GM23338 (cell line): ENCODE measurements around the gene THSD7A. TPM values are rescaled to one million over a fixed set of nuclear protein-coding genes. Genes with fewer than 3 reads are reported as not detected.

Experiments
- ATAC-seq: fragments of 200-7000 bp; cut with Tn5 transposase; 3 replicates; pipeline ENCODE4 v1.9.1; 2020
- DNase-seq: peaks from one replicate; pipeline ENCODE4 v3.0.0-alpha.2; 2015; ENCODE audit warnings: low spot score
- H2AFZ ChIP-seq: fragments of 200-600 bp; sonication (generic); 2 replicates; pipeline ENCODE4 v1.8.0; 2016; ENCODE audit warnings: antibody characterized with exemption, mild to moderate bottlenecking, moderate library complexity
- H3F3A ChIP-seq: fragments of 200-600 bp; sonication (generic); replicated peaks from 2 replicates; pipeline ENCODE4 v1.8.0; 2017; ENCODE audit warnings: antibody characterized with exemption, mixed run types, low read depth
- H3K27ac ChIP-seq: fragments of 200-600 bp; sonication (generic); 2 replicates; pipeline ENCODE4 v1.6.1; 2016; ENCODE audit warnings: low read depth
- H3K27me3 ChIP-seq: fragments of 200-600 bp; sonication (generic); 2 replicates; pipeline ENCODE4 v1.8.0; 2016; ENCODE audit warnings: mild to moderate bottlenecking, mixed run types, moderate library complexity; ENCODE audit not compliant: insufficient read depth
- H3K36me3 ChIP-seq: fragments of 200-600 bp; sonication (generic); 2 replicates; pipeline ENCODE4 v1.8.0; 2016; ENCODE audit warnings: mild to moderate bottlenecking; ENCODE audit not compliant: insufficient read depth
- H3K4me1 ChIP-seq: fragments of 200-600 bp; sonication (generic); 2 replicates; pipeline ENCODE4 v1.8.0; 2016; ENCODE audit warnings: mild to moderate bottlenecking, moderate library complexity; ENCODE audit not compliant: insufficient read depth
- H3K4me2 ChIP-seq: fragments of 200-600 bp; sonication (generic); 2 replicates; pipeline ENCODE4 v1.7.1; 2017; ENCODE audit warnings: mixed run types
- H3K4me3 ChIP-seq: fragments of 200-600 bp; sonication (generic); 2 replicates; pipeline ENCODE4 v1.6.1; 2016; ENCODE audit warnings: mixed run types
- H3K79me2 ChIP-seq: fragments of 200-600 bp; sonication (generic); replicated peaks from 2 replicates; pipeline ENCODE4 v1.8.0; 2017; ENCODE audit warnings: mild to moderate bottlenecking; ENCODE audit not compliant: insufficient read depth
- H3K9me2 ChIP-seq: fragments of 200-600 bp; sonication (generic); 2 replicates; pipeline ENCODE4 v1.8.0; 2017; ENCODE audit not compliant: insufficient read depth
- H4K20me1 ChIP-seq: fragments of 200-600 bp; sonication (generic); replicated peaks from 2 replicates; pipeline ENCODE4 v1.8.0; 2017; ENCODE audit warnings: mild to moderate bottlenecking; ENCODE audit not compliant: insufficient read depth
- H3K27ac Mint-ChIP-seq: 2 replicates; pipeline ENCODE4 v1.8.0; 2020; ENCODE audit warnings: inconsistent platforms, mild to moderate bottlenecking, moderate library complexity, mixed read lengths
- H3K27me3 Mint-ChIP-seq: 3 replicates; pipeline ENCODE4 v1.8.0; 2022; ENCODE audit warnings: low read depth, mild to moderate bottlenecking, moderate library complexity, mixed read lengths, inconsistent platforms; ENCODE audit not compliant: insufficient read depth, poor library complexity
- H3K36me3 Mint-ChIP-seq: 3 replicates; pipeline ENCODE4 v1.8.0; 2021; ENCODE audit warnings: low read depth, mild to moderate bottlenecking, inconsistent platforms, moderate library complexity, mixed read lengths
- H3K4me1 Mint-ChIP-seq: 3 replicates; pipeline ENCODE4 v1.8.0; 2020; ENCODE audit warnings: mild to moderate bottlenecking, inconsistent platforms, mixed read lengths
- H3K4me3 Mint-ChIP-seq: 3 replicates; pipeline ENCODE4 v1.8.0; 2021; ENCODE audit warnings: moderate library complexity, mild to moderate bottlenecking, inconsistent platforms, mixed read lengths
- H3K9me3 Mint-ChIP-seq: 3 replicates; pipeline ENCODE4 v1.8.0; 2020; ENCODE audit warnings: moderate library complexity, mild to moderate bottlenecking, inconsistent platforms, mixed read lengths
- CREB1 ChIP-seq: fragments of 250-450 bp; sonication (Bioruptor Pico); IDR thresholded peaks from 2 replicates; pipeline ENCODE4 v1.5.0; 2020; ENCODE audit warnings: low read depth, mild to moderate bottlenecking, moderate library complexity
- ETS1 ChIP-seq: IDR thresholded peaks from 2 replicates; pipeline ENCODE4 v1.6.1; 2016; ENCODE audit warnings: antibody characterized with exemption
- EZH2 ChIP-seq: fragments of 200-600 bp; sonication (generic); IDR thresholded peaks from one replicate; pipeline ENCODE4 v1.8.0; 2017; ENCODE audit warnings: antibody characterized with exemption, mild to moderate bottlenecking, low read depth; ENCODE audit not compliant: unreplicated experiment
- EZH2phosphoT487 ChIP-seq: fragments of 200-600 bp; sonication (generic); IDR thresholded peaks from one replicate; pipeline ENCODE4 v1.8.1; 2018; ENCODE audit warnings: antibody characterized with exemption; ENCODE audit not compliant: unreplicated experiment
- REST ChIP-seq: IDR thresholded peaks from one replicate; pipeline ENCODE4 v1.6.1; 2018; ENCODE audit warnings: antibody characterized with exemption; ENCODE audit not compliant: unreplicated experiment
- STAT1 ChIP-seq: IDR thresholded peaks from one replicate; pipeline ENCODE4 v1.6.1; 2016; ENCODE audit warnings: antibody characterized with exemption; ENCODE audit not compliant: unreplicated experiment
- ZNF114 ChIP-seq: fragments of 250-450 bp; sonication (Bioruptor Pico); IDR thresholded peaks from 2 replicates; pipeline ENCODE4 v1.5.0; 2020; ENCODE audit warnings: mild to moderate bottlenecking, moderate library complexity
- ZNF331 ChIP-seq: fragments of 250-450 bp; sonication (Bioruptor Pico); IDR thresholded peaks from 2 replicates; pipeline ENCODE4 v1.5.0; 2020; ENCODE audit warnings: low read depth, mild to moderate bottlenecking, moderate library complexity
- polyA plus RNA-seq: library from polyadenylated mRNA; unstranded; fragments of >200 nt; fragmentation: Nextera tagmentation; extraction: Ambion mirVana; gene quantifications from 2 replicates; pipeline ENCODE4 v1.2.1, GENCODE V29; 2016
- total RNA-seq: library from RNA; depleted of rRNA; stranded (reverse); fragments of >200 nt; shearing (Covaris generic); gene quantifications from 2 replicates; pipeline ENCODE4 v1.2.3, GENCODE V29; 2014
- TF ChIP-seq, protein P1 (sequence below), 2 experiments: fragments of 200-600 bp in 1 of 2; sonication (generic) in 1 of 2; conservative IDR thresholded peaks; 2 replicates each; pipeline versions ENCODE4 v1.5.1 to v1.6.1; 2016 to 2017; ENCODE audit warnings: antibody characterized with exemption in 2 of 2, low read depth in 2 of 2, mild to moderate bottlenecking in 2 of 2, moderate library complexity in 1 of 2
- TF ChIP-seq, protein P2 (sequence below): fragments of 250-450 bp; sonication (Bioruptor Pico); IDR thresholded peaks from 2 replicates; pipeline ENCODE4 v1.5.0; 2020; ENCODE audit warnings: mild to moderate bottlenecking, moderate library complexity

Gene THSD7A
- total and polyA plus RNA-seq, 2 experiments from 2014 or later = 1.3 to 2.1 TPM

- TF ChIP-seq, protein P1, sequence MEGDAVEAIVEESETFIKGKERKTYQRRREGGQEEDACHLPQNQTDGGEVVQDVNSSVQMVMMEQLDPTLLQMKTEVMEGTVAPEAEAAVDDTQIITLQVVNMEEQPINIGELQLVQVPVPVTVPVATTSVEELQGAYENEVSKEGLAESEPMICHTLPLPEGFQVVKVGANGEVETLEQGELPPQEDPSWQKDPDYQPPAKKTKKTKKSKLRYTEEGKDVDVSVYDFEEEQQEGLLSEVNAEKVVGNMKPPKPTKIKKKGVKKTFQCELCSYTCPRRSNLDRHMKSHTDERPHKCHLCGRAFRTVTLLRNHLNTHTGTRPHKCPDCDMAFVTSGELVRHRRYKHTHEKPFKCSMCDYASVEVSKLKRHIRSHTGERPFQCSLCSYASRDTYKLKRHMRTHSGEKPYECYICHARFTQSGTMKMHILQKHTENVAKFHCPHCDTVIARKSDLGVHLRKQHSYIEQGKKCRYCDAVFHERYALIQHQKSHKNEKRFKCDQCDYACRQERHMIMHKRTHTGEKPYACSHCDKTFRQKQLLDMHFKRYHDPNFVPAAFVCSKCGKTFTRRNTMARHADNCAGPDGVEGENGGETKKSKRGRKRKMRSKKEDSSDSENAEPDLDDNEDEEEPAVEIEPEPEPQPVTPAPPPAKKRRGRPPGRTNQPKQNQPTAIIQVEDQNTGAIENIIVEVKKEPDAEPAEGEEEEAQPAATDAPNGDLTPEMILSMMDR (conservative IDR thresholded peaks at IDR 0.05; ENCODE audit: low read depth in 2 of 2) = no peak
- TF ChIP-seq ZNF114 (CRISPR knock-in tag) (no peak), STAT1 (no peak), EZH2phosphoT487 (no peak), ETS1 (no peak), CREB1 (no peak), EZH2 (no peak), ZNF331 (no peak), REST (no peak)
- TF ChIP-seq, protein P2, sequence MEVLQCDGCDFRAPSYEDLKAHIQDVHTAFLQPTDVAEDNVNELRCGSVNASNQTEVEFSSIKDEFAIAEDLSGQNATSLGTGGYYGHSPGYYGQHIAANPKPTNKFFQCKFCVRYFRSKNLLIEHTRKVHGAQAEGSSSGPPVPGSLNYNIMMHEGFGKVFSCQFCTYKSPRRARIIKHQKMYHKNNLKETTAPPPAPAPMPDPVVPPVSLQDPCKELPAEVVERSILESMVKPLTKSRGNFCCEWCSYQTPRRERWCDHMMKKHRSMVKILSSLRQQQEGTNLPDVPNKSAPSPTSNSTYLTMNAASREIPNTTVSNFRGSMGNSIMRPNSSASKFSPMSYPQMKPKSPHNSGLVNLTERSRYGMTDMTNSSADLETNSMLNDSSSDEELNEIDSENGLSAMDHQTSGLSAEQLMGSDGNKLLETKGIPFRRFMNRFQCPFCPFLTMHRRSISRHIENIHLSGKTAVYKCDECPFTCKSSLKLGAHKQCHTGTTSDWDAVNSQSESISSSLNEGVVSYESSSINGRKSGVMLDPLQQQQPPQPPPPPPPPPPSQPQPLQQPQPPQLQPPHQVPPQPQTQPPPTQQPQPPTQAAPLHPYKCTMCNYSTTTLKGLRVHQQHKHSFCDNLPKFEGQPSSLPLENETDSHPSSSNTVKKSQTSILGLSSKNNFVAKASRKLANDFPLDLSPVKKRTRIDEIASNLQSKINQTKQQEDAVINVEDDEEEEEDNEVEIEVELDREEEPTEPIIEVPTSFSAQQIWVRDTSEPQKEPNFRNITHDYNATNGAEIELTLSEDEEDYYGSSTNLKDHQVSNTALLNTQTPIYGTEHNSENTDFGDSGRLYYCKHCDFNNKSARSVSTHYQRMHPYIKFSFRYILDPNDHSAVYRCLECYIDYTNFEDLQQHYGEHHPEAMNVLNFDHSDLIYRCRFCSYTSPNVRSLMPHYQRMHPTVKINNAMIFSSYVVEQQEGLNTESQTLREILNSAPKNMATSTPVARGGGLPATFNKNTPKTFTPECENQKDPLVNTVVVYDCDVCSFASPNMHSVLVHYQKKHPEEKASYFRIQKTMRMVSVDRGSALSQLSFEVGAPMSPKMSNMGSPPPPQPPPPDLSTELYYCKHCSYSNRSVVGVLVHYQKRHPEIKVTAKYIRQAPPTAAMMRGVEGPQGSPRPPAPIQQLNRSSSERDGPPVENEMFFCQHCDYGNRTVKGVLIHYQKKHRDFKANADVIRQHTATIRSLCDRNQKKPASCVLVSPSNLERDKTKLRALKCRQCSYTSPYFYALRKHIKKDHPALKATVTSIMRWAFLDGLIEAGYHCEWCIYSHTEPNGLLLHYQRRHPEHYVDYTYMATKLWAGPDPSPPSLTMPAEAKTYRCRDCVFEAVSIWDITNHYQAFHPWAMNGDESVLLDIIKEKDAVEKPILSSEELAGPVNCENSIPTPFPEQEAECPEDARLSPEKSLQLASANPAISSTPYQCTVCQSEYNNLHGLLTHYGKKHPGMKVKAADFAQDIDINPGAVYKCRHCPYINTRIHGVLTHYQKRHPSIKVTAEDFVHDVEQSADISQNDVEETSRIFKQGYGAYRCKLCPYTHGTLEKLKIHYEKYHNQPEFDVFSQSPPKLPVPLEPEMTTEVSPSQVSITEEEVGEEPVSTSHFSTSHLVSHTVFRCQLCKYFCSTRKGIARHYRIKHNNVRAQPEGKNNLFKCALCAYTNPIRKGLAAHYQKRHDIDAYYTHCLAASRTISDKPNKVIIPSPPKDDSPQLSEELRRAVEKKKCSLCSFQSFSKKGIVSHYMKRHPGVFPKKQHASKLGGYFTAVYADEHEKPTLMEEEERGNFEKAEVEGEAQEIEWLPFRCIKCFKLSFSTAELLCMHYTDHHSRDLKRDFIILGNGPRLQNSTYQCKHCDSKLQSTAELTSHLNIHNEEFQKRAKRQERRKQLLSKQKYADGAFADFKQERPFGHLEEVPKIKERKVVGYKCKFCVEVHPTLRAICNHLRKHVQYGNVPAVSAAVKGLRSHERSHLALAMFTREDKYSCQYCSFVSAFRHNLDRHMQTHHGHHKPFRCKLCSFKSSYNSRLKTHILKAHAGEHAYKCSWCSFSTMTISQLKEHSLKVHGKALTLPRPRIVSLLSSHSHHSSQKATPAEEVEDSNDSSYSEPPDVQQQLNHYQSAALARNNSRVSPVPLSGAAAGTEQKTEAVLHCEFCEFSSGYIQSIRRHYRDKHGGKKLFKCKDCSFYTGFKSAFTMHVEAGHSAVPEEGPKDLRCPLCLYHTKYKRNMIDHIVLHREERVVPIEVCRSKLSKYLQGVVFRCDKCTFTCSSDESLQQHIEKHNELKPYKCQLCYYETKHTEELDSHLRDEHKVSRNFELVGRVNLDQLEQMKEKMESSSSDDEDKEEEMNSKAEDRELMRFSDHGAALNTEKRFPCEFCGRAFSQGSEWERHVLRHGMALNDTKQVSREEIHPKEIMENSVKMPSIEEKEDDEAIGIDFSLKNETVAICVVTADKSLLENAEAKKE (CRISPR knock-in tag) = no peak
- H3K27me3 Mint-ChIP-seq = no peaks in the 10 kb centered on the region
- Histone ChIP-seq H2AFZ (no peak overlapping the region), H4K20me1 (no peaks in the 10 kb centered on the region), H3K27me3 (no peaks in the 10 kb centered on the region), H3K36me3 (peaks cover 1% of the 10 kb centered on the region), H3K4me1 (peaks cover 28% of the 10 kb centered on the region), H3K4me2 (0 out of 2 replicates have a peak overlapping the region, but pooled peaks have one; percentile 4), H3F3A (no peaks in the 10 kb centered on the region), H3K79me2 (no peaks in the 10 kb centered on the region), H3K4me3 (no peak overlapping the region), H3K27ac (peak overlapping the region; percentile 12; the same call in 1 of the 2 replicates), H3K9me2 (no peaks in the 10 kb centered on the region)
- ATAC-seq (no peak), DNase-seq (peak; percentile 15)
- no peak overlapping the region for H3K4me3 Mint-ChIP-seq
- H3K9me3 Mint-ChIP-seq = peaks cover 10% of the 10 kb centered on the region
- no peak overlapping the region for H3K27ac Mint-ChIP-seq
- H3K36me3 Mint-ChIP-seq = peaks cover 10% of the 10 kb centered on the region
- peaks cover 39% of the 10 kb centered on the region for H3K4me1 Mint-ChIP-seq
Observed at GRCh38 chr7:11415101-11415500, 416.9 kb downstream of the THSD7A start.
